MM.1S (cell line): ENCODE data around the gene EPB42.
"Not testable (repeated sequence)": the region's sequence is repeated elsewhere in the genome, so short reads cannot be mapped to it uniquely, and the experiment has no call there.

Source experiments
- DNase-seq: peaks from one replicate; pipeline ENCODE4 v3.0.0-alpha.2; 2015
- H2AFZ ChIP-seq: fragments of 300-600 bp; sonication (generic); 2 replicates; pipeline ENCODE4 v1.6.0; 2016; ENCODE audit warnings: antibody characterized with exemption, low read length
- H3F3A ChIP-seq: fragments of 300-600 bp; sonication (generic); 2 replicates; pipeline ENCODE4 v1.6.1; 2016; ENCODE audit warnings: mild to moderate bottlenecking, antibody characterized with exemption, low read length, moderate library complexity, mixed read lengths; ENCODE audit not compliant: insufficient read depth
- H3K27ac ChIP-seq: fragments of 300-600 bp; sonication (generic); 2 replicates; pipeline ENCODE4 v1.5.1; 2016; ENCODE audit warnings: mild to moderate bottlenecking, low read length
- H3K27me3 ChIP-seq: fragments of 300-600 bp; sonication (generic); replicated peaks from 2 replicates; pipeline ENCODE4 v1.6.0; 2016; ENCODE audit warnings: low read length; ENCODE audit not compliant: insufficient read depth
- H3K36me3 ChIP-seq: fragments of 300-600 bp; sonication (generic); replicated peaks from 2 replicates; pipeline ENCODE4 v1.6.1; 2016; ENCODE audit warnings: mild to moderate bottlenecking, low read length, mixed read lengths; ENCODE audit not compliant: insufficient read depth
- H3K4me1 ChIP-seq: fragments of 300-600 bp; sonication (generic); 2 replicates; pipeline ENCODE4 v1.6.1; 2016; ENCODE audit warnings: low read length, mixed read lengths
- H3K4me2 ChIP-seq: fragments of 300-600 bp; sonication (generic); 2 replicates; pipeline ENCODE4 v1.6.0; 2016; ENCODE audit warnings: low read depth, low read length
- H3K4me3 ChIP-seq: fragments of 300-600 bp; sonication (generic); 2 replicates; pipeline ENCODE4 v1.5.1; 2016; ENCODE audit warnings: low read length, mixed read lengths
- H3K79me2 ChIP-seq: fragments of 300-600 bp; sonication (generic); 2 replicates; pipeline ENCODE4 v1.6.1; 2016; ENCODE audit warnings: mixed run types, low read length, mixed read lengths
- H3K9ac ChIP-seq: fragments of 300-600 bp; sonication (generic); 2 replicates; pipeline ENCODE4 v1.6.1; 2016; ENCODE audit warnings: low read length, mixed read lengths
- H3K9me2 ChIP-seq: fragments of 300-600 bp; sonication (generic); replicated peaks from 2 replicates; pipeline ENCODE4 v1.6.1; 2016; ENCODE audit warnings: mild to moderate bottlenecking, low read length, mixed read lengths; ENCODE audit not compliant: insufficient read depth
- H3K9me3 ChIP-seq: fragments of 300-600 bp; sonication (generic); replicated peaks from 2 replicates; pipeline ENCODE4 v1.6.1; 2016; ENCODE audit warnings: mild to moderate bottlenecking, low read length, mixed read lengths; ENCODE audit not compliant: insufficient read depth
- H4K20me1 ChIP-seq: fragments of 300-600 bp; sonication (generic); 2 replicates; pipeline ENCODE4 v1.6.1; 2016; ENCODE audit warnings: mild to moderate bottlenecking, low read length, moderate library complexity, mixed read lengths; ENCODE audit not compliant: insufficient read depth
- EZH2 ChIP-seq: fragments of 300-600 bp; sonication (generic); optimal IDR thresholded peaks from 2 replicates; pipeline ENCODE3; 2017; ENCODE audit warnings: low read depth, mild to moderate bottlenecking, antibody characterized with exemption, low read length, mixed read lengths
- EZH2phosphoT487 ChIP-seq: fragments of 300-600 bp; sonication (generic); IDR thresholded peaks from 2 replicates; pipeline ENCODE4 v1.6.1; 2018; ENCODE audit warnings: antibody characterized with exemption, low read length
- TF ChIP-seq, protein P1 (sequence below): fragments of 300-600 bp; sonication (generic); IDR thresholded peaks from 2 replicates; pipeline ENCODE4 v1.5.1; 2016; ENCODE audit warnings: antibody characterized with exemption, low read length, mixed read lengths

The EPB42 gene

DNA sequence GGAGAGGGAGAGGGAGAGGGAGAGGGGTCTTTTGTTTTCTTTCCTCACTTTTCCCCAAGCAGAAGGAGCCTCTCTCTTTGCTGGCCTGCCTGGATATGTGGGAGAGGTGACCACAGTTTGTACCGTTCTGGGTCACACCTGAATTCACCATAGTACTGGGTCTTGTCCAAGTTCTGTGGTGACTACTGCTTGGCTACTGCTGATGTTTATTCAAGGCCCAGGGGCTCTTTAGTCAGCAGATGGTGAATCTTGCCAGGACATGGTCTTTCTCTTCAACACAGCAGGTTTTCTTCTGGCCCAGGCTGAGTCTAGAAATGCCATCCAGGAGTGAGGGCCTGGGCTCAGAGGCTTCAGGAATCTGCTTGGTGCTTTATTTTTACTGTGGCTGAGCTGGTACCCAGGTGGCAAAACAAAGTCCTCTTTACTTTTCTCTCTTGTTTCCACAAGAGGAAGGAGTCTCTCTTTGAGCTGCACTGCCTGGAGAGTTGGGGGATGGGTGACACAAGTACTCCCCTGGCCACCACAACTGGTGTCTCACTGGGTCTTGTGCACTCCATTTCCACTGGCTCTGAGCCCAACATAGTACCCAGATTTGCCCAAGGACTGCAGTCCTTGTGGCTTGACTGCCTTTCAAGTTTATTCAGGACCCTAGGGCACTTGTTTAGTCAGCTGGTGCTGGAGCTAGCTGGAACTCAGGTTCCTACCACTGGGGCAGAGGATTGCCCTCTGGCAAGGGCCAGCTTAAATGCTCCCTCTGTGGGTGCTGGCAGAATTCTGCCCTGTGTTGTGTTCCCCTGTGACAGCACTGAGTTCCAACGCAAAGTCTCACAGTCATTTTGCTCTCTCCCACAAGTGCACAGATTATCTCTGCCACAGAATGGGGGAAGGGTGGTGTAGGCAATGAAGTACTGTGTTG lies 52.4 kb downstream of the EPB42 start:
- no peaks in the 10 kb centered on the region for H3K27me3 ChIP-seq
- no peak overlapping the region for H3K9ac ChIP-seq
- H3K9me3 ChIP-seq = no peaks in the 10 kb centered on the region
- no peaks in the 10 kb centered on the region for H3K4me1 ChIP-seq
- TF ChIP-seq, protein P1, sequence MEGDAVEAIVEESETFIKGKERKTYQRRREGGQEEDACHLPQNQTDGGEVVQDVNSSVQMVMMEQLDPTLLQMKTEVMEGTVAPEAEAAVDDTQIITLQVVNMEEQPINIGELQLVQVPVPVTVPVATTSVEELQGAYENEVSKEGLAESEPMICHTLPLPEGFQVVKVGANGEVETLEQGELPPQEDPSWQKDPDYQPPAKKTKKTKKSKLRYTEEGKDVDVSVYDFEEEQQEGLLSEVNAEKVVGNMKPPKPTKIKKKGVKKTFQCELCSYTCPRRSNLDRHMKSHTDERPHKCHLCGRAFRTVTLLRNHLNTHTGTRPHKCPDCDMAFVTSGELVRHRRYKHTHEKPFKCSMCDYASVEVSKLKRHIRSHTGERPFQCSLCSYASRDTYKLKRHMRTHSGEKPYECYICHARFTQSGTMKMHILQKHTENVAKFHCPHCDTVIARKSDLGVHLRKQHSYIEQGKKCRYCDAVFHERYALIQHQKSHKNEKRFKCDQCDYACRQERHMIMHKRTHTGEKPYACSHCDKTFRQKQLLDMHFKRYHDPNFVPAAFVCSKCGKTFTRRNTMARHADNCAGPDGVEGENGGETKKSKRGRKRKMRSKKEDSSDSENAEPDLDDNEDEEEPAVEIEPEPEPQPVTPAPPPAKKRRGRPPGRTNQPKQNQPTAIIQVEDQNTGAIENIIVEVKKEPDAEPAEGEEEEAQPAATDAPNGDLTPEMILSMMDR = no peak
- TF ChIP-seq EZH2 (no peak), EZH2phosphoT487 (no peak)
- no peak for DNase-seq
- H3K9me2 ChIP-seq = no peaks in the 10 kb centered on the region
- H3K36me3 ChIP-seq = peaks cover 7% of the 10 kb centered on the region; the same call in 1 of the 2 replicates
- no peak overlapping the region for H2AFZ ChIP-seq
- no peaks in the 10 kb centered on the region for H3K79me2 ChIP-seq
- H3K4me3 ChIP-seq = no peak overlapping the region
- no peak overlapping the region for H3K27ac ChIP-seq
- no peaks in the 10 kb centered on the region for H3F3A ChIP-seq
- no peaks in the 10 kb centered on the region for H4K20me1 ChIP-seq
- no peak overlapping the region for H3K4me2 ChIP-seq

DNA sequence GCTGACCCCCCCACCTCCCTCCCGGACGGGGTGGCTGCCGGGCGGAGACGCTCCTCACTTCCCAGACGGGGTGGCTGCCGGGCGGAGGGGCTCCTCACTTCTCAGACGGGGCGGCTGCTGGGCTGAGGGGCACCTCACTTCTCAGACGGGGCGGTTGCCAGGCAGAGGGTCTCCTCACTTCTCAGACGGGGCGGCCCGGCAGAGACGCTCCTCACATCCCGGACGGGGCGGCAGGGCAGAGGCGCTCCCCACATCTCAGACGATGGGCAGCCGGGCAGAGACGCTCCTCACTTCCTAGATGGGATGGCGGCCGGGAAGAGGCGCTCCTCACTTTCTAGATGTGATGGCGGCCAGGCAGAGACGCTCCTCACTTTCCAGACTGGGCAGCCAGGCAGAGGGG lies 53.6 kb downstream of the EPB42 start:
- H3K79me2 ChIP-seq, H3K27me3 ChIP-seq, H3K9me2 ChIP-seq, H3K4me3 ChIP-seq, H3K36me3 ChIP-seq, H3F3A ChIP-seq, H3K4me1 ChIP-seq, H4K20me1 ChIP-seq, H3K4me2 ChIP-seq, H3K27ac ChIP-seq, H3K9me3 ChIP-seq, H2AFZ ChIP-seq, H3K9ac ChIP-seq, DNase-seq: not testable (repeated sequence)

DNA sequence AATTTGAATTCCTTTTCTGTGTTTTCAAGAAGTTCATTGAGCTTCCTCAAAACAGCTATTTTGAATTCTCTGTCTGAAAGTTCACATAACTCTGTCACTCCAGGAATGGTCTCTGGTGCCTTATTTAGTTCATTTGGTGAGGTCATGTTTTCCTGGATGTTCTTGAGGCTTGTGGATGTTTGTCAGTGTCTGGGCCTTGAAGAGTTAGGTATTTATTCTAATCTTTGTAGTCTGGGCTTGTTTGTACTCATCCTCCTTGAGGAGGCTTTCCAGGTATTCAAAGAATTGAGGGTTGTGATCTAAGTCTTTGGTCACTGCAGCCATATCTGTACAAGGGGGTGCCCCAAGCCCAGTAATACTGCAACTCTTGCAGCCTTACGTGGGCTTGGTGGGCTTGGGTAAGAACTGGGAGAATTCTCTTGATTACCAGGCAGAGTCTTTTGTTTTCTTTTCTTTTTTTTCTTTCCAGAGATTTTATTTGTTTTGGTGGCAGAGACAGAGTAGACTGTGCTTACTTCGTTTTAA lies 55.0 kb downstream of the EPB42 start:
- H3K4me3 ChIP-seq = no peak overlapping the region
- no peaks in the 10 kb centered on the region for H3K9me2 ChIP-seq
- H3K36me3 ChIP-seq = peaks cover 7% of the 10 kb centered on the region; the same call in 1 of the 2 replicates
- H4K20me1 ChIP-seq = no peaks in the 10 kb centered on the region
- H3K79me2 ChIP-seq = no peaks in the 10 kb centered on the region
- no peak for DNase-seq
- no peak overlapping the region for H3K4me2 ChIP-seq
- no peak overlapping the region for H3K9ac ChIP-seq
- H3K27me3 ChIP-seq = no peaks in the 10 kb centered on the region
- no peaks in the 10 kb centered on the region for H3F3A ChIP-seq
- no peaks in the 10 kb centered on the region for H3K4me1 ChIP-seq
- H3K27ac ChIP-seq = no peak overlapping the region
- no peaks in the 10 kb centered on the region for H3K9me3 ChIP-seq
- H2AFZ ChIP-seq = no peak overlapping the region
- TF ChIP-seq EZH2phosphoT487 (no peak), EZH2 (no peak)
- TF ChIP-seq, protein P1 = no peak

DNA sequence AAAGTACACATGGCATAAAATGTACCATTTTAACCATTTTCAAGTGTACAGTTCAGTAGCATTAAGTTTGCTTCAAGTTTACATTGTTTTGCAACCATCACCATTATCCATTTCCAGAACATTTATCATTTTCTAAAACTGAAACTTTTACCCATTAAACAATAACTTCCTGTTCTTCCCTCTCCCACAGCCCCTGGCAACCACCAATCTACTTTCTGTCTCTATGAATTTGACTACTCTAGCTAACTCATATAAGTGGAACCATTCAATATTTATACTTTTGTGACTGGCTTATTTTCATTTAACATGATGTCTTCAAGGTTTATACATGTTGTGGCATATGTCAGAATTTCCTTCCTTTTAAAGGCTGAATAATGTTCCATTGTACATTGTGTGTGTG lies 67.5 kb downstream of the EPB42 start:
- H3K36me3 ChIP-seq = 0 out of 2 replicates have a peak, but pooled peaks cover 4% of the 10 kb centered on the region
- no peaks in the 10 kb centered on the region for H3F3A ChIP-seq
- TF ChIP-seq EZH2 (no peak), EZH2phosphoT487 (no peak)
- TF ChIP-seq, protein P1 = no peak
- H3K9ac ChIP-seq = no peak overlapping the region
- 0 out of 2 replicates have a peak overlapping the region, but pooled peaks have one; percentile 15 for H3K4me2 ChIP-seq
- H2AFZ ChIP-seq = no peak overlapping the region
- H3K9me2 ChIP-seq = no peaks in the 10 kb centered on the region
- H3K27ac ChIP-seq = no peak overlapping the region
- H4K20me1 ChIP-seq = no peaks in the 10 kb centered on the region
- no peaks in the 10 kb centered on the region for H3K27me3 ChIP-seq
- peaks cover 13% of the 10 kb centered on the region; the same call in 1 of the 2 replicates for H3K4me1 ChIP-seq
- 0 out of 2 replicates have a peak, but pooled peaks cover 5% of the 10 kb centered on the region for H3K79me2 ChIP-seq
- H3K4me3 ChIP-seq = no peak overlapping the region
- H3K9me3 ChIP-seq = no peaks in the 10 kb centered on the region
- DNase-seq = peak; percentile 7
